HG03139 (cell line): ENCODE measurements around the gene TMPRSS7.

Experiments
- ATAC-seq: cut with Tn5 transposase; IDR thresholded peaks from one replicate; pipeline ENCODE4 v1.9.1; 2021; ENCODE audit not compliant: unreplicated experiment

Gene TMPRSS7

DNA sequence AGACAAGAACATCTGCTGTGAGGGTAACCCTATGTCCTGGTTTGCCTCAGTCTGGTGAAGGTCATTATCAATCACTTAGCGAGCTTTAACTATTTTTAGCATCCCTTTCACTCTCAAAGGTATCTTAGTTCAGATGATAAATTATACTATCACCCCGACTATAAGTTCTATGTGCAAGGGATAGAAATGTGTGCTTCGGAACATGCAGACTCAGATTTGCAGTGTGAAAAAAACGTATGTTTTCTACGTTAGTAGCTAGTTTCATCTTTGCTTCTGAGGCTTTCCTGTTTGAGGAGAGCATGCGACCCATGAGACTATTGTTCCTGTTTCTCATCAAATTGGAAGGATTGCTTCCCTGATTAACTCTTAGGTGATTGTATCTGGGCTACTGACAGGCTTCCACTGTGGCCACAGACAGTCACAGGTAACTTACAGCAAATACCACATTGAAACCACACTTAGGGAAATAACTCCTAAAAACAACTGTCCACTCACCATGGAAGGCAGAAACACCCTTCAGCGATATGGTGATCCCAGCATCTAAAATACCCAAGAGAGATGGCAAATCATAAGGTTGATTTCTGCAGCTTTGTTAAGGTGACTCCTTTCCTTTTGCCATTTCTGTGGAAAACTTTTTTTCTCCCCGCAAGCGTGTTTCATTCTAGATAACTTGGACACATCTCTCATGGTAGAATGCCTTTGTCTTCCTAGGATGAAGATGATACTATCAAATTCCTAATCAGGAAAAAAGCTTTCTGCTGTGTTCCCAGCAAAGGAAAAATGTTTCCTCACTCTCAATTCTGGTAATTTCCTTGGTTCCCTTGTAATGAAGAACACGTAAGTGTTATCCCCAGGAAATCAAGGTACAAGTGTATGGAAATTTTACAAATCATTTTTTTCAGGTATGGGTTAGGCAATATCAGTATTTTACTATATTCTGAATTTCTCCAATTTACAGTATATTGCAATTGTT is 93.3 kb downstream of the TMPRSS7 start:
- no peak for ATAC-seq

GRCh38 chr3:112128843-112129727 is 94.5 kb downstream of the TMPRSS7 start:
- peak; percentile 45 for ATAC-seq

- no peak for ATAC-seq
These were observed 95.5 kb downstream of the TMPRSS7 start for GRCh38 chr3:112129925-112130637.

DNA sequence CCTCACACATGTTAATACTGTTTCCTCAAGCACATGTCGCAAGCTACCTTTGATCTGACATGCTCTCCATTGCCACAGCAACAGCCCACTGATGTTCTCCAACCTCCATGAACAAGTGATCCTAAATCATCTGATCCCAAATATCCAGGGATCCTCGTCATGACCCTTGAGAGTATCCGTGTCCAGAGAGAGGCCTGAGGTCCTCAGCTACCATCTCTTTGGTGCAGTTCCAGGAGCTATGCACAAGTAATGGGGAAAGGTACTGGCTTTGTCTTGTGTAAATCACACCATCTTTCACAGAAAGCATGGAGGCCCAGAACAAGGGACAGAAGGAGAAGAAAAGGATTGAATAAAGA is 96.1 kb downstream of the TMPRSS7 start:
- ATAC-seq, result no peak
